Fibroblast of villous mesenchyme (primary cell): ENCODE results near the gene ANKRD33. TPM values are rescaled to one million over a fixed set of nuclear protein-coding genes. Genes with fewer than 3 reads are reported as not detected.

ENCODE experiments used
- DNase-seq: peaks from one replicate; pipeline ENCODE4 v3.0.0-alpha.2; 2010; ENCODE audit warnings: low read depth
- H3K4me3 ChIP-seq: 2 replicates; pipeline ENCODE4 v1.5.1; 2011; ENCODE audit warnings: low read depth, mild to moderate bottlenecking, low read length
- total RNA-seq: library from RNA; depleted of rRNA; stranded (reverse); fragments of >200 nt; gene quantifications from 2 replicates; pipeline ENCODE4 v1.2.3, GENCODE V29; 2012
- TF ChIP-seq, protein P1 (sequence below): IDR thresholded peaks from 2 replicates; pipeline ENCODE4 v1.5.1; 2012; ENCODE audit warnings: low read depth, mild to moderate bottlenecking, low read length; ENCODE audit not compliant: insufficient read depth

The ANKRD33 gene
- total RNA-seq, 1 donor: not detected

DNA sequence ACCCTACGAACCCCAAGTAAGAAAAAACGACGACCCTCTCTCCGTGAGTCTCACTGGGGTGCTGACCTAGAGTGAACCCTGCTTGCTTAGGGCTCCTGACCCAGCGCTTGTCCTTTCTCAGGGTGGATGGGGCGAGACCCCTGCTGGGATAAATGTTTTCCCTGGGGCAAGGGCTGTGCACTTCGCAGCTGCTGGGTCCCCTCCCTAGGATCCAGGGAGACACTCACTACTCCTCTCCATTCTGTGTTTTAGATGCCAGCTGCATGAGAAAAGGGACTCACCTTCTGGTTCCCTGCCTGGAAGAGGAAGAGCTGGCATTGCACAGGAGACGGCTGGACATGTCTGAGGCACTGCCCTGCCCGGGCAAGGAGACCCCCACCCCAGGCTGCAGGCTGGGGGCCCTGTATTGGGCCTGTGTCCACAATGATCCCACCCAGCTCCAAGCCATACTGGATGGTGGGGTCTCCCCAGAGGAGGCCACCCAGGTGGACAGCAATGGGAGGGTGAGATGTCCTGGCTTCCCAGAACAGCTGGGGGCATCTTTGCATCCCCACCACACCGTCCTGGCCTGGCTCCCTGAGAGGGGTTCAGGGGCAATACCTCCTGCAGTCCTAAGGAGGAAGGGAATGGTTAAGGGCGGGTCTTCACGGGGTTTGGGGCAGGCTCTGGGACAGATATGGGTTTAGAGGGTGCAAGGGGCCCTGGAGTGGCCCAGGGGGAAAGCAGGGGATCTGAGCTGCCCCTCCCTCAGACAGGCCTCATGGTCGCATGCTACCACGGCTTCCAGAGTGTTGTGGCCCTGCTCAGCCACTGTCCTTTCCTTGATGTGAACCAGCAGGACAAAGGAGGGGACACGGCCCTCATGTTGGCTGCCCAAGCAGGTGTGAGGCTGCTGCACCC, 663 bp downstream of the ANKRD33 start:
- no peak for DNase-seq
- peak overlapping the region; percentile 9 for H3K4me3 ChIP-seq
- TF ChIP-seq, protein P1, sequence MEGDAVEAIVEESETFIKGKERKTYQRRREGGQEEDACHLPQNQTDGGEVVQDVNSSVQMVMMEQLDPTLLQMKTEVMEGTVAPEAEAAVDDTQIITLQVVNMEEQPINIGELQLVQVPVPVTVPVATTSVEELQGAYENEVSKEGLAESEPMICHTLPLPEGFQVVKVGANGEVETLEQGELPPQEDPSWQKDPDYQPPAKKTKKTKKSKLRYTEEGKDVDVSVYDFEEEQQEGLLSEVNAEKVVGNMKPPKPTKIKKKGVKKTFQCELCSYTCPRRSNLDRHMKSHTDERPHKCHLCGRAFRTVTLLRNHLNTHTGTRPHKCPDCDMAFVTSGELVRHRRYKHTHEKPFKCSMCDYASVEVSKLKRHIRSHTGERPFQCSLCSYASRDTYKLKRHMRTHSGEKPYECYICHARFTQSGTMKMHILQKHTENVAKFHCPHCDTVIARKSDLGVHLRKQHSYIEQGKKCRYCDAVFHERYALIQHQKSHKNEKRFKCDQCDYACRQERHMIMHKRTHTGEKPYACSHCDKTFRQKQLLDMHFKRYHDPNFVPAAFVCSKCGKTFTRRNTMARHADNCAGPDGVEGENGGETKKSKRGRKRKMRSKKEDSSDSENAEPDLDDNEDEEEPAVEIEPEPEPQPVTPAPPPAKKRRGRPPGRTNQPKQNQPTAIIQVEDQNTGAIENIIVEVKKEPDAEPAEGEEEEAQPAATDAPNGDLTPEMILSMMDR: no peak

- TF ChIP-seq, protein P1: peak; percentile 29
- no peak overlapping the region for H3K4me3 ChIP-seq
- DNase-seq: no peak
Observed at GRCh38 chr12:51889216-51890132, 1.6 kb downstream of the ANKRD33 start.

GRCh38 chr12:51890133-51890464, 2.2 kb downstream of the ANKRD33 start:
- no peak for DNase-seq
- TF ChIP-seq, protein P1: no peak
- no peak overlapping the region for H3K4me3 ChIP-seq

- TF ChIP-seq, protein P1: no peak
Observed at GRCh38 chr12:51890511-51891171, 2.7 kb downstream of the ANKRD33 start.

GRCh38 chr12:51891843-51892242, 3.9 kb downstream of the ANKRD33 start:
- DNase-seq: no peak
- no peak overlapping the region for H3K4me3 ChIP-seq
- TF ChIP-seq, protein P1: peak; percentile 47

More at GRCh38 chr12:51890511-51891171, 2.7 kb downstream of the ANKRD33 start:
- DNase-seq: no peak
- no peak overlapping the region for H3K4me3 ChIP-seq

- no peak overlapping the region for H3K4me3 ChIP-seq
- TF ChIP-seq, protein P1: no peak
- DNase-seq: no peak
Observed at GRCh38 chr12:51893786-51894185, 5.9 kb downstream of the ANKRD33 start.
